Muscle of back (tissue), 11 donors: Measurements from ENCODE around the gene FAM83G. TPM values are rescaled to one million over a fixed set of nuclear protein-coding genes. Genes with fewer than 3 reads are reported as not detected.
"Not testable (repeated sequence)": the region's sequence is repeated elsewhere in the genome, so short reads cannot be mapped to it uniquely, and the experiment has no call there.

Experiments
- DNase-seq, 3 donors: peaks; one replicate each; pipeline versions ENCODE4 v3.0.0 to v3.0.0-alpha.2; 2013
- polyA plus RNA-seq, 10 donors: library from polyadenylated mRNA; unstranded; fragments of 120-200 nt; gene quantifications; one replicate each; pipeline ENCODE4 v1.2.1, GENCODE V29; 2013; ENCODE audit not compliant: insufficient read length in 10 of 10

The FAM83G gene
- polyA plus RNA-seq, 10 donors = 0.06 to 1.8 (median 0.24) TPM

DNA sequence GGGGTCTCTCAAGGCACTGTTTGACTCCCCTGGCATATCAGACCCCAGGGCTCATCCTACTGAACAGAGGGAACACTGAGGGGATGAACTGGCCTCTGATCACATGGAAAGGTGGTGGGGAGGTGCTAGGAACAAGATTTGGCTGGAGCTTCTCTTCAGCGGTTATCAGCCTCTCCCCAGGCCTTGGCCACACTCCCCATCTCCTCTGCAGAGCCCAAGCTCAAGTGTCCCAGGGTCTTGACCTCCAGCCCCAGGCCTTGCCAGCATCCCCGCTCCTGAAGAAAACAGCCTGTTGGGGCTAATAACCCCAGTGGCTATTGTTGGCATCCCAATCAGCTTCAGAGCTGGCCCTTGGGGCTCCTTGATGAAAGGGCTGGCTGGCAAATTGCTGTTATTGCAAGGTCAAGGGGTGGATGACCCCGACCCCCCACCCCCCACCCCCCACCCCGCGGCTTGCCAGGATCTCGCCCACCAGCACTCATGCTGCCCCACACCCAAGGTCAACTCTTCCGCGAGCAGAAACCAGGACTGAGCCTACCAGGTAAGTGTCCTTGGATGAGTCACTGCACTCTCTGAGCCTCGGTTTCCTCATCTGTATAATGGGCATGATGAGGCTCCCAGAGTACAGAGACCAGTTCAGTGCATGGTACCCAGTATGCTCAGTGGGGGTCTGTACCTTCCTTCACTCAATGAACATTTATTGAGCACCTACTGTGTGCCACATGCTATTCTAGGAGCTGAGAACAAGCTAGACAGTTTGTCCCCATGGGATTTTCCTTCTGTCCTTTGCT lies 18.8 kb upstream of the FAM83G start:
- no peak for DNase-seq

DNA sequence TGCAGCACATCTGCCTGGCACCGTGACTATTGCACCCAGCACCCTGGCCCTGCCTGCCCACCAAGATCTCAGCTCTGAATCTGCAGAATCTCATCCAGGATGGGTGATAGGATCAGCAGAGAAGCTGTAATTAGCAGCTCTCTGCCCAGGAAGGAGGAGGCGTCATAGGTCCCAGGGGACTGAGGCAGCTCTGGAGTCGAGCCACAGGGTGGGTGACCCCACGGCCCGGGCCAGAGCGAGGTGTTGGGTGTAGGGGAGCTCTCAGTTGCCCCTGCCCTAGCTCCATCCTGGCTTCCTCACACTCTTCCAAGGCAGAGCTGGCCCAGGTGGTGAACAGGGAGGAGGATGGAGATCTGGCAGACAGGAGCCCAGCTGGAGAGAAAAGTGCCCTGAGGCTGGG lies 18.2 kb upstream of the FAM83G start:
- DNase-seq = no peak

DNA sequence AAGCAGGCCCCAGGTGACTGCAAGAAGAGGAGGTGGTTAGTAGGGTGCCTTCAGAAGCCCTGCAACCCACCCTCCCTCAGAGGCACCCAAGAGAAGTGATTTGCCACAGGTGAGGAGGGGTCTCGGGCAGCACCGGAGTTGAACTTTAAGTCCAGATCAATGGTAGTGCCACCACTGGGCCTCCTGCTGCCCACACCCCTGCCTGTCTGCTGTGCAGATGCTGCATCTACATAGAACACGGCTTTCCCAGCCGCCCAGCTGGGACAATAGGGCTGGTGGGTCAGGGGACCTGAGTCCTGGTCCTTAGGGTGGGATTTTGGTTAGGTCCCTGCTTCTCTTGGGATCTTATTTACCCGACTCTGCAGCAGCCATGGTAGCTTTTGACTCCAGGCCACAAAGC lies 17.6 kb upstream of the FAM83G start:
- no peak for DNase-seq

DNA sequence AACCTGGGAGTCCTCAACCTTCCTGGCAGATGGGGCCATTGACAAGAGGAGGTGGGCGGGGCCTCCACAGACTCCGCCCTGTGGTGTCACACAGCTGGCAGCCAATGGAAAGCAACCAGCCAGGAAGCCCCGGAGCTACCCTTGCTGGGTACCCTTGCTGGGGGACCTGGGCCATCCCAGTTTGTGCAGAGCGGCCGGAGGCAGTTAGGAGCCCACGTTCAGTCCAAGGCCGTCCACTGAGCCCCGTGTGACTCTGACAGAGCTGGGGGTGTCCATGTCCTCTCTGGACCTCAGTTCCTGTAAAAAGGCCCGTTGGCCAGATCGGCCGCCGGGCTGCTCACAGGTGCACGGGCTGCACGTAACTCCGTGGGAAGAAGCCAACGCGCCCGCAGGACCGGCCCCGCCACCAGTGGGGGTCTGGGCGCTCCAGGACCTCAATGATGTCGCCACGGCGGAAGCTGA lies 17.1 kb upstream of the FAM83G start:
- DNase-seq = no peak

DNA sequence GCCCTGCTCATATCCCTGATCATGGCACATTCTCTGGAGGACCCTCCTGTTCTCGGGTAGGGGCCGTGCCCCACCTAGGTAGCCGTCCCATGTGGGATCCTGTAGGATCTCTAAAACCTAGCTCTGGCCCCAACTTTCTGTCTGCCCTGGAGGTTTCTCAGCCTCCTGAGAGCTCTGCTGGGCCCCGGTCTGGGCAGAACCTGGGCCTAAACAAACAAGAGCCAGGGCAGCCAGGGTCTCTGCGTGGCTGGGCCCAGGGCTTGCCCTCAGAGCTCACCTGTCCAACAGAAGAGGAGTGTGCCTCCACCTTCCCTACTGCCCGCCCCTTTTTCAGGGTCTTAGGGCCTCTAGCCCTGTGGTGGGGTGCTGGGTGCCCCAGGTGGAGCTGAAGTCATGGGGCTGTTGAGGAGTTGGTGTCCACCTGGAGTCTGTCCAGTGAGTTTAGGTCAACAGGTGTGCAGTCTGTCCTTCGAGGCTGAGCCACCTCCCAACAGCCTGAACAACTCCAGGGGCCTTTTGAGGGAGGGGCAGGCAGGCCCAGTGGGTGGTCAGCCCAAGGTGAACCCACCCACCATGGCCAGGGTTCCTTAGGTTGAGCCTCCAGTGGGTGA lies 16.6 kb upstream of the FAM83G start:
- not testable (repeated sequence) for DNase-seq

DNA sequence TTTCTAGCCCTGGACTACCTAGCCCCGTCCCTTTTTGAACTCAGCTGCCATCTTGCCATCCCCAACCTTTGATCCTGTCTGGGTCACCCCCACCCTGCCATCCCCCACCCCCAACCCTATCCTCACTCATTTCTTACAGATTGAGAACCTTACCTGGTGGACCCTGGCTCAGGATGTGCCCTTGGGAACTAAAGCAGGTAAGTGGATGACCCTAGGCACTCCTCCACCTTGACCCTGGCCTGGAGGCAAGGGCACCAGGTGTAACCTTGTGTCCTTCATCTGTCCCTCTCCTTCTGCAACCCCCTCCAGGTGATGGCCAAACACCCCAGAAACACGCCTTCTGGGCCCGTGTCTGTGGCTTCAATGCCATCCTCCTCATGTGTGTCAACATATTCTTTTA lies 15.5 kb upstream of the FAM83G start:
- no peak for DNase-seq

DNA sequence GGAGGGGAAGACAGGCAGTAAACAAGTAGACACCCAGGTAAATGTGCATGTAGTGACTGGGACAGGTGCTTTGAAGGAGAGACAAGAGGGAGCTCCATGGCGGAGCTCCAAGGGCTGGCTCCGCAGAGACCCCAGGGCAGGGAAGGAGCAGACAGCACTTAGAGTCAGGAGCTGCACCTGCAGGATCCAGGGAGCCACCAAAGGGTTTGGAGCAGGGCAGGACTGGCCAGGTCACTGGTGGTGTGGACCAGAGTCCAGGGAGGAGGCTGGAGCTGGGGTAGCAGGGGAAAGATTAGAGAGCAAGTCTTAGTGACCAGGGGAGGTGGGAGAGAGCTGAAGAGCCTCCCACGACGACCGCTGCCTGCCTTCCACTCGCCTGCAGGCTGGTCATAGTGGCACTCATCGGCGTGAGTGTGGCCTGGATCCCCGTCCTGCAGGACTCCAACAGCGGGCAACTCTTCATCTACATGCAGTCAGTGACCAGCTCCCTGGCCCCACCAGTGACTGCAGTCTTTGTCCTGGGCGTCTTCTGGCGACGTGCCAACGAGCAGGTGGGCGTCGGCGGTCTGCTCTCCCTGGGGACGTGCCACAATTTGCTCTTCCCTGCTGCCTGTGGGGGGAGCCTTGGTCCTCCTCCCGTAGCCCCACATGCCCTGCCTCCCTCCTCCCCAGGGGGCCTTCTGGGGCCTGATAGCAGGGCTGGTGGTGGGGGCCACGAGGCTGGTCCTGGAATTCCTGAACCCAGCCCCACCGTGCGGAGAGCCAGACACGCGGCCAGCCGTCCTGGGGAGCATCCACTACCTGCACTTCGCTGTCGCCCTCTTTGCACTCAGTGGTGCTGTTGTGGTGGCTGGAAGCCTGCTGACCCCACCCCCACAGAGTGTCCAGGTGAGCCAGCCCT lies 14.7 kb upstream of the FAM83G start:
- DNase-seq = no peak

DNA sequence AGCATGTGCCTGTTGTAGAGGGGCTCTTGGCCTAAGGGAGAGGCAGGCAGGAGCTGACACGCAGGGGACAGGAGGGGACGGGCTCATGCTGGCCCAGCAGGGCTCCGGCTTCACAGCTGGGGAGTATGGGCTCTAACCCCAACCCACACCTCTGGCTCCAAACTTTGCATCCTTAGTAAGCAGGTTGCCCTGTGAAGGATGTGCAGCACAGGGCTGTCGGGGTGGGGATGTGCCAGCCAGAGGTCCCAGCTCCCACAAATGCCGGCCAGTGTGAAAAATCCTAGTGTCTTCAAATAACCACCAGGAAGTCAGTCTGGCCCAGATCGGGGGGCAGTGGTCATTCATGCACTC lies 14.0 kb upstream of the FAM83G start:
- no peak for DNase-seq

DNA sequence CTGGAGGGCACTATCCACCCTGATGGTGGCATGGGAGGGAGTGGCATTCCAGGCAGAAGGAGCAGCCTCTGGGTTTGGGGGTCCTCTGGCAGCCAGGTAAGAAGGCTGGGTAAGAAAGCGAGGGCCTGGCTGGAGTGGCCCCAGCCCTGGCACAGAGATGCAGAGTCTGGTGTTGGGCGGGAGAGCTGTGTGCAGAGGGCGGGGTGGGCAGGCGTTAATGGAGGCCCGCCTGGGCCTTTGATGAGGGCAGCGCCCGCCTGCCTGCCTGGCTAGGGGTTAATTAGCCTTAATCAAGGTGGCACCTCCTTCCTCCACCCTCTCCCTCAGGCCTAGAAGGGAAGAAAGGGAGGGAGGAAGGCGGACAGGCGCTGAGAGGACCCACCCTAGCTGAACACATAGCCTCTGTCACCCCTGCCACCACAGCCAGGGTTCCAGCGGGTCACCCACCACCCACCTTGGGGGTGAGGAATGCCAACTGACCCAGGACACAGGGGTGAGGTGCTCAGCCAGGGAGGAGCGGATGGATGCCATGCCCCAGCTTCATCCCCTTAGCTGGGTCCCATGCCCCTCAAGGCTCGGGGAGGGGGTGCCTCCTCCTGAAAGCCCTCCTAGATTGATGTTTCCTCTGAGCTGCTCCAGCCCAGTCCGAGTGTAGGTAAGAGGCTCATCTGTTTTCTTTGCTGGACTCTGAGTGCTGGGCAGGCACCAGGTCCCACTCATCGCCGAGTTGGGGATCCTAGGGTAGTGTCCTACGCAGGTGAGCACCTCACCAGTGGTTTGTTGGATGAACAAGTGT lies 13.4 kb upstream of the FAM83G start:
- no peak for DNase-seq

DNA sequence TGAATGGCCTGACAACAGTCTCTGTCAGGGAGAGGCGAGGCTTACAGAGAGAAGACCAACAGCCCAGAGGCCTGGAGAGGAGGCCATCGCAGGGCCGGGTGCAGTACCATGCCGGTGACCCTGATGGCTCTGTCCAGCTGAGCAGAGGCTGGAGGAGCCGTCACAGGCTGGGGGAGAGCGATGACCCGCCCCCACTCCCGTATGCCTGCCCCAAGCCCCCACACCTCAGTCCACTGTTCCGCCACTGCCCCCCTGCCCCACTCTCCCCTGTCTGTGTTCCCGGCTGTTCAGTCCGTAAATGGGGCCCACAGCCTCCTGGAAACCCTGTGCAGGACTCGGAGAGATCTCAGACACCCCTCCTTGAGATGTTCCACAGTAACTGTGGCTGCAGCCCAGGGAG lies 12.8 kb upstream of the FAM83G start:
- DNase-seq = no peak

DNA sequence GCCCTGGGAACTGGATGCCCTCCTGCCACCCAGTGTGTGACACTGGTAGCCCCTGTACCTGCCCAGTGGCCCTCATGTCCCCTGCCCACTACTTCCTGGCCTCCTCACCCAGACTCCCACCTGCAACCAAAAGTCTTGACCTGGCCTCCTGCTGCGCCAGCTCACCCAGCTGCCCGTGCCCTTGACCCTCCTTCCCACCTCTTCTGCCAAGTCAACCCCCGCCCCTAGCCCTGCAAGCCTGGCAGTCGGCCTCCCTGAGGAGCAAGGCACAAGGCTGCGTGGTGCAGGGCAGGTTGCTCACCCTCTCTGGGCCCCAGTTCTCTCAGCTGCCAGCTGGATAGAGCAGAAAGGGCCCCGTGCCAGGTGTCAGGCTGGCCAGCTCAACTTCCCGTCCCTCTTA lies 12.3 kb upstream of the FAM83G start:
- no peak for DNase-seq

DNA sequence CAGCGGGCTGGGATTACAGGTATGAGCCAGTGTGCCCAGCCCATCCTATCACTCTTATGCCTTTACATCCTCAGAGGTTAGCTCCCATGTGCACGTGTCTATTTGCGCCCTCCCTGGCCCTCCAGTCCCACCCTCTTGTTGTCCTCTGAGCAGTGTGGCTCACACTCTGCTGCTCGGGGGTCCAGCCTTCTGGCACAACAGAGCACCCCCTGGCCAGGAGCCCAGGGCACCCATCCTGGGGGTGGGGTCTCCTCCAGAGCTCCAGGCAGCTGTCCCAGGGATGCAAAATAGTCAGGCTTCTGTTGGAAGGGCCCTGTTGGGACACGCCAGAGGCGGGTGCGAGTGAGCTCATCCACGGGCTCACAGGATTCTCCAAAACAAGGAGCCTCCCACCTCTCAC lies 11.7 kb upstream of the FAM83G start:
- no peak for DNase-seq

DNA sequence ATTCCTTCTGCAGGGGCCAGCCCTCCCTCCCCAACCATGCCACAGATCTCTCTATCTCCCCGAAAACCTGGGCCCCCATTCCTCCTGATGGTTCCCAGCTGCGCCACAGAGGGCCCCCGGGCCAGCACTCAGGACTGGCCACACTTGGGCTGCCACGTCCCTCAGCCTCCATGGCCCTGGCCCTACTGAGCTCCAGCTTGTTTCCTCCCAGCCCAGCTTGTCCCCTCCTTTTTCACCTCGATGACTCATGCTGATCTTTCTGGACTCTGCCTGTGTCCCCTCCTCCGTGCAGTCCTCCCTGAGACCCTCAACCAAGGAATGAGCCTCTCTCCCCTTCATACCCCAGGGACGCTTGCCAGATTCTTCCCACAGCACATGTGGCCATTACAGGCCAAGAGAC lies 10.9 kb upstream of the FAM83G start:
- DNase-seq = no peak

DNA sequence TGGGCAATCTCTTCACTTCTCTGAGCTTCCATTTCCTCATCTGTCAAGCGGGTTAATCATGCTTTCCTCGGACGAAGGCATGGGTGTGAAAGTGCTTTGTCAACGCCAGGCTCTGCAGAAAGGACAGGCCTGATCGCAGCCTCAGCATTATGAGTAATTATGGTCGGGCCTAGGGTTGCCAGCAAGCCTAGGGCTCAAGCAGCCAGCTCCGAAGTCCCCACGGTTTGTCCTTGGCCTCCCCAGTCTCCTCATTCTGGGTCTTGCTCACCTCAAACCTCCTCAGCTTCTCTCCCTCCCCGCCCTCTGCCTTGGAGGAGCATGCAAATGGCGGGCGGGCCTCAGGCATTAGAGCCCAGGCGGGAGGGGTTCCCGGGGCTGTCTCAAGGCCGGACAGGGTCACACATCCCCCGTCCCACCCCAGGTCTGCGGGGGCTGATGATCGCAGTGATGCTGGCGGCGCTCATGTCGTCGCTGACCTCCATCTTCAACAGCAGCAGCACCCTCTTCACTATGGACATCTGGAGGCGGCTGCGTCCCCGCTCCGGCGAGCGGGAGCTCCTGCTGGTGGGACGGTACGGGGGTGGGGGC lies 10.2 kb upstream of the FAM83G start:
- DNase-seq = no peak

DNA sequence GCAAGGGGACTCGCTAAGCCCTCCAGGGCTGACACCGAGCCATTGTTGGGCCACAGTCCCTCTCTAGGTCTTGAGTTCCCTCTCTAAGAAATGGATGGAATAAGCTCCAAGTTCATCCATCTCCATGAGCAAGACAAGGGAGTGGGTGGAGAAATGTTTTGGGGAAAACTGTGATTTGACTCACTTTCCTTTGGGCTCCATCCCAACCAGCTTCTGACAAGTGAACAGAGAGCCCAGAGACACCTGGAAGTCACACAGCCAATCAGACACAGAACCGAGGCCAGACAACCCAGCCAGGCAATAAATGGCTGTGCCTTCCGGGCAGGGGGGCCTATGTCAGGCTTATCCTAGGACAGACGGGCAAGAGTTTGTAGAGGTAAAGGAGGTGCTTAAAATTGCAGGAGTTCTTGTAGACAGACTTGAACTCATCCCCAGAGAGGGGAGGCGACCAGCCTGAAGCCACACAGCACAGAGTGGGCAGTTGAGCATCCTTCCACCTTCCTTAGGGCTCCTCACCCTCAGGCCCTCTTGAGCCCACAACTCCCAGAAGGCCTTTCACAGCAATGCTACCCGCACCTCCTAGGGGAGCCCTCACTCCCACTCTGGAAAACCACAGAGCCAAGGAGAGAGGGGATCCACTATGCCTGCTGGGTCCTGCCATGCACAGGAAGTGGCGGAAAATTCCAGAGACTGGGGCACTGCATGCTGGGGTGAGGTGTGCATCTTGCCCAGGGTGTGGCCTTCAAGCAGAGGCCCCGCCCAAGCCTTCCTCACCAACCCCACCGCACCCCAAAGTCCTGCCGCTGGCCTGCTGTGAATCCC lies 9.5 kb upstream of the FAM83G start:
- no peak for DNase-seq

DNA sequence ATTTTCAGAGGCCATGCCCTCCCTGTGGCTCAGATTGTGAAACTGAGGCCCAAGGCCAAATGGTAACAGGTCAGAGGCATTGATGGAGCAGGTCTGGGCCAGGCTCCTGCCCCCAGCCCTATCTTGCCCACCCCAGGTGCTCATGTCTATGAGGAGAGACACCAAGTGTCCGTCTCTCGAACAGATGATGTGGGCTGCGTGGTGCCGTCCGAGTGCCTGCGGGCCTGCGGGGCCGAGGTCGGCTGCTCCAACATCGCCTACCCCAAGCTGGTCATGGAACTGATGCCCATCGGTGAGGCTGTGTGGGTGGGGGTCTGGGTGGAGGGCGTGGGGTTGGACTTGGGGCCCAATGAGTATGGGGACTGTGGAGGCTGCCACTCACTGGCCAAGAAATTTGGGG lies 8.7 kb upstream of the FAM83G start:
- no peak for DNase-seq

DNA sequence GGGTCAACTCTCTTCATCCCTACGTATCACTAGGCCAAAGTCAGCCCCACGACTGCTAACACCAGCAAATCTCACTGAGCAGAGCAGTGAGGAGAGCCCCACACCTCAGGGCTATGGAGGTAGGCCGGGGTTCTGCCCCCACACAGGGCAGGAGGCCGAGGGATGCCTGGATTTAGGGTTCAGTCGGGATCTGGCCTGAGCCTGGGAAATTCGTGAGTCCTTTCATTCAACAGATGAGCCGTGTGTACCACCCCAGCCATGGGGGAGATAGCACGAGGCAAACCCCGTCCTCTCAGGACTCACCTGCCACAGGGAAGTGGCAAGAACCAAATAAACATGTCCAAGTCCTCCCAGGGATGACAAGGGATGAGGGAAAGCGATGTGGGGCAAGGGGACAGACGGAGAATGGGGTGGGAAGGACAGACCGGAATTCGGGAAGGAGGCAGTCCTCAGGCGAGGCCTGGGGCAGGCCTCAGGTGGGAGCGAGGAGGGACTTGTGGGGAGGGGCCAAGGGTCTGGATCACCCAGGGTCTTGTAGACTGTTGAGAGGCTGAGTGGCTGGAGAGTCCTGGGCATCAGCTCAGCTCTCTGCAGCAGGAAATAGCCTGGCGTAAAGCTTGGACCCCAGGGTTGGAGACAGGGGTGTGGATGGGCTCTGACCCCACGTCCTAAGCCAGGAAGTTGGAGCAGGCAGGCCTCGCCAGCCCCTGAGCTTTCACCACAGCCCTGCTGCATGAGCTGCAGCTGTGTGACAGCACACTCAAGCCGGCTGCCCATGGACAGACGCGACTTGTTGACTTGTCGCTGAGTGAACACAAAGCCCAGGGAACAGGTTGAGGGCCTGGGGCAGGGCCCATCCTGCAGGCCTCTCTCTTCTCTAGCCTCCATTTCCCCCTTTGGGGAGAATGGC lies 7.9 kb upstream of the FAM83G start:
- DNase-seq = no peak

DNA sequence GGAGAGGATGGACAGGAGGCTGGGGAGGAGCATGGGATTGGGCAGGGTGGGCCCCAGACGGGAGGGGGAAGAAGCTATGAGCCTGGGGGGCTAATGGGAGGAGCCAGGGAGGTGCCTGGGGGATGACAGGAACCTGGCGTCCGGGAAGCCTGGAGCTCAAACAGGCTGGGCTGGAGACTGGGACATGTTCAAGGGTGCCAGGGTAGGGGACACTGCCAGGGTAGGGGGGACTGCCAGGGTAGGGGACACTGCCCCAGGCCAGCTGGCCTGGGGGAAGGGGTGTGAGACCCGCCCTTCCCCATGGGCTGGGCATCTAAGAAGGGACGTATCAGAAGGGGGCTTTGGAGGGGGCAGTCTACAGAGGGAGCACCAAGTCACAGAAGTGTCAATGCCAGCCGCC lies 7.0 kb upstream of the FAM83G start:
- no peak for DNase-seq

DNA sequence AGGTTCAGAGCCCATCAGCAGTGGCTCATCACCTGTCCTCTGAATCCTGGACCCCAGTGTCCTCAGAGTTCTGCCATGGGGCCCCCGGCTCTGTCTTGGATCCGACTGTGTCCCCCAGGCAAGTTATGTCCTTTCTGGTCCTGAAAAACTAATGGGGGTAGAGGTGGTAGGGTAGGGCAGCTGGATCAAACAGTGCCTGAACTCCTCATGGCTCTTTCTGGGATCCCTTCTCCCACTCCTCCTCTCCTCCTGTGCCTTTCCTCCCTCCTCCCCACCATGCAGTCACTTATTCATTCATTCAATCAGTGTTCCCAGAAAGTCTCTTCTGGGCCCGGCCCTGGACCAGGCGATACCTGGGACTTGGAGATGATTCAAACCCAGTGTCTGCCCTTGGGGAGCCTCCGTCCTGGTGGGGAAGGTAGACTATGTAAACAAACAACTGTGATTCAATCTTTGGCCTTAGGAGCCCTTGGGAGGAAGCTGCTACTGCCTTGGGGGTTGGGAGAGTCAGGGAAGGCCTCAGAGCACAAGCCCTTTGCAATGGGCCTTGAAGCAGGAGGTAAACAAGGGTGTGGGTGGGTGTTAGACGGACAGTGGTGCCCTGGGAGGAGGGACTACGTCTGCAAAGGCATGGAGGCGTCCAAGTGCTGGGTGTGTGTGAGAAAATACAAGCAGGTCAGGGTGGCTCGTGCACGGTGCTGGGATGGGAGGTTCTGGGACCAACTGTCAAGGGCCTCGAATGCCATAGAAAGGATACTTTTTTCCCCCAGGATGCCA lies 6.4 kb upstream of the FAM83G start:
- DNase-seq = no peak
